ELF-1 (cell line): ENCODE results near the gene RHBDL1.

Experiments used
- DNase-seq: peaks from one replicate; pipeline ENCODE4 v3.0.0-alpha.2; 2016; ENCODE audit warnings: low read depth, low spot score

Gene RHBDL1

GRCh38 chr16:636206-637080, 39.0 kb upstream of the RHBDL1 start, which contains the start of gene METTL26:
Gene METTL26 (minus strand): TSS chr16:636305. CDS start chr16:636290, 15 bp downstream.
- peak; percentile 97 for DNase-seq

DNA sequence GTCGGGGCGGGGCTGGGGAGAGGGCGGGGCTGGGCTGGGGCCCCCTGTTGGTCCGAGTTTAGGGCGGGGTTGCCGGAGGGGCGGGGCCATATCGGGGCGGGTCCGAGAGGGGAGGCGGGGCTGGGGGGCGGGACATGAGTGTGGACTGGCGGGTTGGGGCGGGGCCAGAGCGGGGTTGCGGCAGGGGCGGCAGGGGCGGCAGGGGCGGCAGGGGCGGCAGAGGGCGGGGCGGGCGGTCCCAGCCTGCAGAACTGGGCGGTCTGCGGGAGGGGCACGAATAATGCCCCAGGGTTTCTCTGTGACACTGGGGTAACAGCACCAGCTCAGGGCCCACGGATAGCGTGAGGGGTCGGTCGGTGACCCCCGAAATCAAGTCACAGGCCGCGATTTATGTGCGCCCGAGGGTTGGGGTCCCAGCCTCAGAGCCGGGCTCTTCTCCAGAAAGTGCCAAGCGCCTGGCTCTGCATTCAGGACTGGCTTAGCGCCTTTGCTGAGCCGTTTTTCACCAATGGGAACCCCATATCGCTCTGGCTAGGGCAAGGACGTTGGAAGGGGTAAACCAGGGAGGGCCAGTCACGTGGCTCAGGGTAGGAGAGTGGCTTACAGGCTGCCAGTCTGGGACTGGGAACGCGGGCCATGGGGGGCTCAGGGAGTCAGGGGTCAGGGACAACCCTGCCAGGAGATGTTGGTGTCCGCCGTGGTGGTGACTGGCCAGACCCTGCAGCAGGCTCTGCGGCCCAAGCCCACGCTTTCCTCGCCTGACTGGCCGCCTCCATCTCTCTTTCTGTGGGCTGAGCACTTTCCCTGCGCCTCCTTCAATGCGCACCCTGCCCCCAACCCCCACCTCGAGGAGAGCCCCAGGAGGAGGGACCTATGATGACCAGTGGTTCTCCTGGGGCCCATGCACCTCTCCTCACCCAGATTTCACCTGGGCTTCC, 38.1 kb upstream of the RHBDL1 start:
- DNase-seq, result no peak

- no peak for DNase-seq
These were observed 37.4 kb upstream of the RHBDL1 start for GRCh38 chr16:638034-638543.

DNA sequence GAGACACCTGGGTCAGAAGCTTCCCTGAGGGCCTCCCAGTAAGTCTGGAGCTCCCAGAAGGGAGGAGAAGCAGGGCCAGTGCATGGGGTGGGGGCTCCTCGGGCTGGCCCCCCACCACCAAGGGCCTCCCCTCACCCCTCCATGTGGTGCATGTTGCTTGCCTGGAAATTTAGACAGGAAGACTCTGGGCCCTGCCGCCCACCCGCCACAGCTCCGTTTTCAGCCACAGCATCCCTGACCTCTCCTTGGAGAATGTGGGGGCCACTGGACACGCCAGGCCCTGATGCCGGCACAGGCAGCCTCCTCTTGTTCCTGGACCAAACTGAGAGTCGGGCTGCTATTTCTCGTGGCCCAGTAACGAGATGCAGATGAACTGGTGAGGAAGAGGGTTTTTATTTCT, 36.6 kb upstream of the RHBDL1 start:
- no peak for DNase-seq

GRCh38 chr16:640614-641013, 34.9 kb upstream of the RHBDL1 start:
- DNase-seq, result no peak

- DNase-seq, result peak; percentile 83
These were observed 33.9 kb upstream of the RHBDL1 start, which contains the start of gene MCRIP2 for GRCh38 chr16:641326-642188. Gene MCRIP2 (plus strand): TSS chr16:641828. CDS start chr16:641992, 164 bp downstream.

- DNase-seq, result no peak
These were observed 33.1 kb upstream of the RHBDL1 start for GRCh38 chr16:642189-643049.

DNA sequence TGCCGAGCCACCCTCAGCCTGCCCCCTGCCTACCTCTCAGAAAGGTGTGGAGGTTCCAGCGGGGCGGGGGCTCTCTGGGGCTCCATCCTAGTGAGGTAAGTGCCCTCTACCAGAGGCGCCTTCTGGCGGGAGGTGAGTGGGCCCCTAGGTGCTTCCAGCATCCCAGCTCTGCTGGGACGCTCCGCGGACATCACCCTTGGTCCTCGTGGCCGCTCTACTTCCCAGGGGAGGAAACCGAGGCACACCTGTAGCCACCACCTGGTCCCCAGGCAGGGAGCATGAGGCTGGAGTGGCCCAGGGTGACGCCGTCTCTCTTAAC, 32.5 kb upstream of the RHBDL1 start:
- no peak for DNase-seq

- DNase-seq, result no peak
These were observed 30.9 kb upstream of the RHBDL1 start for GRCh38 chr16:644556-644955.

DNA sequence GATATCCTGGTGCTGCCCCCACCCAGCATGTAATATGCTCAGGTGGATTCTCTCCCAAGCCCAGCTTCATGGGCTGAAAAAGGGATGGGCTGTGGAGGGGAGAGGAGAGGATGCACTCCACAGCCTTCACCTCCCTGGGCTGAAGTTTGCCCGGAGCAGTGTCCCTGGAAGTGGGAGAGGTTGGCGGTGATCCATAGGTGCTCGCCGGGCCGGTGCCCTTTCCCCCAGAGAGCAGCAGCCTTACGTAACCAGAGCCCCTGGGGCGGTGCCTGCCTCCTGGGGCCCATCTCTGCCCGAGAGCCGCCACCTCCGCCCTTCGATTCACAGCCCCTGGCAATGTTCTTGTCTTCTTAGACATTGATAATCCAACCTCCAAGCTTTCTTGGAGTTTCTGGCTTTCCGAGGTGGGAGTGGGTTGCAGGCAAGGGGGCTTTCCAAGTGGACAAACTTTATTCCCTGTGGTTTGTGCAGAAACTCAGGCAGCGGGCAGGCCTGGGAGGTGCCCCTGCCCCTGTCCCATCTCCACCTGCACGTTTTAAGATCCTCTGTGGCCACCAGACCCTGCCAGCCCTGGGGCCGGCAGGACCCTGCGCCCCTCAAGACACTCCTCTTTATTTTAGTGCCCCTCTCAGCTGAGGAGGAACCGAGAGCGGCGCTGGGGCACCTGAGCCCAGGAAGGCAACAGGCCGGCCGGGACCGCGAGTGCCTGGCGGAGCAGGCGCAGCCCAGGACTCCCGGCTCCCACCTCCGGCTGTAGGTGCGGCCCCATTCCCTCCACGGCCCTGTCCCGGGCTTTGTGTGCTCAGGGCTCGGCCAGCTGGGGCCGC, 29.4 kb upstream of the RHBDL1 start:
- no peak for DNase-seq

GRCh38 chr16:646679-647172, 28.7 kb upstream of the RHBDL1 start:
- DNase-seq, result no peak

GRCh38 chr16:647173-647902, 28.1 kb upstream of the RHBDL1 start:
- no peak for DNase-seq

DNA sequence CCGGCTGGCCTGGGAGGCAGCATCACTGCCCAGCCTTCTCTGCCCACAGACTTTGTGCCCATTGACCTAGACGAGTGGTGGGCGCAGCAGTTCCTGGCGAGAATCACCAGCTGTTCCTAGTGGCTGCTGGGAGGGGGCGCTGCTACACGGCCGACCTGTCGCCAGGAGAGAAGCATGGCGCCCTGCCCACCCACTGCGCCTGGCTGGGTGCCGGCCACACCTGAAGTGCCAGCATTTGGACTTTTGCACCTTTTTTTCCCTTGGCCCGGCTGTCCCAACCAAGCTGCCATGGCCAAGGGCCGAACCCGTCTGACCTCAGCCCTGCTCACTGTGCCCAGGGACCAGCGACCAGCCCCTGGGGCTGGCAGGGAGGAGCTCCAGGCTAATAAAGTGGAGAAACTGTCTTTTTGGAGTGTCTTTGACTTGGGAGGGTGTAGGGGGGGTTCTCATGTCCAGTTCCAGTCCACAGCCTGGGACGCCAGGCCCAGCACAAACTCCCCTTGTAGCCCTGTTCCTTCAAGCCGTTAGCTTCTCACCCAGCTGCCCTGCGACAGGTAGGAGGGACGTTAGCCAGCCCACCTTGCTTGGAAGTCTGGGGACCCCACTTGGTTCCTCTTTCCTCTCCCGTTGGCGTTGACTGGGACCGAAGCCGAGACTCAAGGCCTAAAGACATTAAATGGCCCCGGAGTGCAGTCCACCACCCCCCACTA, 27.2 kb upstream of the RHBDL1 start:
- DNase-seq, result no peak

- DNase-seq, result peak; percentile 96
These were observed 26.5 kb upstream of the RHBDL1 start, which contains the start of gene WDR90 for GRCh38 chr16:648781-649589. Gene WDR90 (plus strand): TSS chr16:649365. CDS start chr16:649417, 52 bp downstream.

DNA sequence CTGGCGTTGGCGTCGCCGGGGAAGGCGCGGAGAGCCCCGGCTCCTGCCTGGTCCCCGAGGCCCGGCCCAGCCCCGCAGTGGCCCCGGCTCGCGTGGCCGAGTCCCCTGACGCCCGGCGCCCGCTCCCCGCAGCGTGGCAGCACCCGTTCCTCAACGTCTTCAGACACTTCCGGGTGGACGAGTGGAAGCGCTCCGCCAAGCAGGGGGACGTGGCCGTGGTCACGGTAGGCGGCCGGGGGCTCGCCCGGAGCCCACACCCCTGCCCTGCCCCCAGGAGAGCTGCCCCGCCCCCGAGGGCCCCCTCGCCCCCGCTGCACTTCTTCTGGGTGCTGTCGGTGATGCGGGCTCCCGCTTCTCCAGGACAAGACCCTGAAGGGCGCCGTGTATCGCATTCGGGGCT, 25.8 kb upstream of the RHBDL1 start:
- DNase-seq, result no peak

DNA sequence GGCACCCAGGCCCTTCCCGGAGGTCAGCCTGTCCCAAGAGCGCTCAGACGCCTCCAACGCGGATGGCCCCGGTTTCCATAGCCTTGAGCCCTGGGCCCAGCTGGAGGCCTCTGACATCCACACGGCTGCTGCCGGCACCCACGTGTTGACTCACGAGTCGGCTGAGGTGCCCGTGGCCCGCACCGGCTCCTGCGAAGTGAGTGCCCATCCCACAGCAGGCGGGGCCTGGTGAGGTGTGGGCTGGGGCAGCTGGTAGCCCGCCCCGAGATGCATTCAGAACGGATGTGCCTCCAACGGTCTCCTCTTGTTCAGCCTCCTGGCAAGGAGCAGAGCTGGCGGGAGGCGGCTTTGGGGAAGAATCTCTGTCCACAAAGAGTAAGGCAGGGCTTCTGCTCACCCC, 23.6 kb upstream of the RHBDL1 start:
- DNase-seq, result no peak
